Measurements from ENCODE around the gene SOX30.

DNA sequence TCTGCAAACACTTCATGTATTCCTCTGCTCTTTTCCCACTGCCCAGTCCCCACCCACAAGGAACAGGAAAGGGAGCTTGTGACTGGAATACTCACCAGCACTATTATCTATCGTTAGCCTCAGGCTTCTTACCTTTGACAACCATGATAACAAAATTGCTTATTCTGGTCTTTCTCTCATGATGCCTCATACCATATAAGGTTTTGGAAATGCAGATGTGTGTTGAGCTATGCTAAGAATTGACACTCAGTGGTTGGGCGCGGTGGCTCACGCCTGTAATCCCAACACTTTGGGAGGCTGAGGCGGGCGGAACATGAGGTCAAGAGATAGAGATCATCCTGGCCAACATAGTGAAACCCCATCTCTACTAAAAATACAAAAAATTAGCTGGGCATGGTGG, 25.4 kb downstream of the SOX30 start:
- TF ChIP-seq CTCF (IDR thresholded peaks at IDR 0.05) (no peak), POLR2A (IDR thresholded peaks at IDR 0.05) (no peak)

Data from body of pancreas (tissue), 4 donors.